ENCODE results near the gene GPR107.

The GPR107 gene

GRCh38 chr9:130179331-130179907, 125.7 kb downstream of the GPR107 start:
- no peak for DNase-seq (ENCODE audit: low read depth in 1 of 2, low spot score in 1 of 2)

GRCh38 chr9:130180516-130180915, 126.8 kb downstream of the GPR107 start:
- DNase-seq (ENCODE audit: low read depth in 1 of 2, low spot score in 1 of 2), result no peak

GRCh38 chr9:130181678-130182380, 128.1 kb downstream of the GPR107 start:
- no peak for DNase-seq (ENCODE audit: low read depth in 1 of 2, low spot score in 1 of 2)

GRCh38 chr9:130182381-130182909, 128.7 kb downstream of the GPR107 start:
- DNase-seq (ENCODE audit: low read depth in 1 of 2, low spot score in 1 of 2), result no peak

- DNase-seq (ENCODE audit: low read depth in 1 of 2, low spot score in 1 of 2), result no peak
Measured at GRCh38 chr9:130183133-130183762, 129.5 kb downstream of the GPR107 start.

GRCh38 chr9:130185017-130185416, 131.3 kb downstream of the GPR107 start:
- DNase-seq (ENCODE audit: low read depth in 1 of 2, low spot score in 1 of 2), result no peak

GRCh38 chr9:130185490-130186031, 131.9 kb downstream of the GPR107 start:
- DNase-seq (ENCODE audit: low read depth in 1 of 2, low spot score in 1 of 2), result no peak

- DNase-seq (ENCODE audit: low read depth in 1 of 2, low spot score in 1 of 2), result no peak
Measured at GRCh38 chr9:130186051-130186450, 132.3 kb downstream of the GPR107 start.

GRCh38 chr9:130186839-130187522, 133.3 kb downstream of the GPR107 start:
- no peak for DNase-seq (ENCODE audit: low read depth in 1 of 2, low spot score in 1 of 2)

- no peak for DNase-seq (ENCODE audit: low read depth in 1 of 2, low spot score in 1 of 2)
Measured at GRCh38 chr9:130187523-130187846, 133.8 kb downstream of the GPR107 start.

- DNase-seq (ENCODE audit: low read depth in 1 of 2, low spot score in 1 of 2), result no peak
Measured at GRCh38 chr9:130188860-130189481, 135.3 kb downstream of the GPR107 start.

Measured in stimulated activated CD4-positive, alpha-beta T cell treated with anti-CD3 and anti-CD28 coated beads, Interleukin-15, amount 100 ng/mL, for 1 hour (primary cell).